H1 (cell line): ENCODE measurements around the gene CYLD. TPM values are rescaled to one million over a fixed set of nuclear protein-coding genes. Genes with fewer than 3 reads are reported as not detected.

ENCODE experiments used
- CBX5 ChIP-seq: fragments of 300-800, 300-1000 bp; sonication (generic); IDR thresholded peaks from 2 replicates; pipeline ENCODE4 v1.7.1; 2016; ENCODE audit warnings: antibody characterized with exemption, low read length, low read depth
- HDAC6 ChIP-seq: IDR thresholded peaks from one replicate; pipeline ENCODE4 v1.7.1; 2012; ENCODE audit warnings: low read depth, mild to moderate bottlenecking, inconsistent platforms, low read length, moderate library complexity
- RBBP5 ChIP-seq: IDR thresholded peaks from 2 replicates; pipeline ENCODE4 v1.7.1; 2012; ENCODE audit warnings: low read depth, mild to moderate bottlenecking, inconsistent platforms, low read length, moderate library complexity, borderline replicate concordance
- polyA plus RNA-seq, 7 experiments: library from polyadenylated mRNA; depleted of rRNA in 3 of 7; stranded (reverse) in 5 of 7; unstranded in 2 of 7; fragments of >200 nt in 5 of 7; fragments of 200-250 nt in 2 of 7; gene quantifications; 1 replicate in 5 of 7; 2 replicates in 1 of 7; 4 replicates in 1 of 7; pipeline versions ENCODE4 v1.2.1 to v1.2.3, GENCODE V29; 2011 to 2013; ENCODE audit warnings: missing spikeins in 2 of 7, mixed read lengths in 2 of 7
- total RNA-seq: library from RNA; stranded (reverse); fragmentation: NEBNext Ultra II Directional; extraction: Animal tissue kit (Norgen Biotek cat#: 25700); gene quantifications from 2 replicates; pipeline ENCODE4 v1.2.1, GENCODE V29; 2021

The CYLD gene
- total and polyA plus RNA-seq, 2 of the 8 experiments (the other 6 are each of a cell fraction or from before 2014, with no cell fraction given): 3.7 to 18.8 TPM

- TF ChIP-seq RBBP5 (no peak), HDAC6 (no peak), CBX5 (no peak)
Observed at GRCh38 chr16:50719401-50720337, 22.2 kb upstream of the CYLD start (continued).
